GM18520 (cell line): ENCODE measurements around the gene CSF2.

Source experiments
- ATAC-seq: cut with Tn5 transposase; IDR thresholded peaks from one replicate; pipeline ENCODE4 v1.9.1; 2021; ENCODE audit not compliant: unreplicated experiment

The CSF2 gene

DNA sequence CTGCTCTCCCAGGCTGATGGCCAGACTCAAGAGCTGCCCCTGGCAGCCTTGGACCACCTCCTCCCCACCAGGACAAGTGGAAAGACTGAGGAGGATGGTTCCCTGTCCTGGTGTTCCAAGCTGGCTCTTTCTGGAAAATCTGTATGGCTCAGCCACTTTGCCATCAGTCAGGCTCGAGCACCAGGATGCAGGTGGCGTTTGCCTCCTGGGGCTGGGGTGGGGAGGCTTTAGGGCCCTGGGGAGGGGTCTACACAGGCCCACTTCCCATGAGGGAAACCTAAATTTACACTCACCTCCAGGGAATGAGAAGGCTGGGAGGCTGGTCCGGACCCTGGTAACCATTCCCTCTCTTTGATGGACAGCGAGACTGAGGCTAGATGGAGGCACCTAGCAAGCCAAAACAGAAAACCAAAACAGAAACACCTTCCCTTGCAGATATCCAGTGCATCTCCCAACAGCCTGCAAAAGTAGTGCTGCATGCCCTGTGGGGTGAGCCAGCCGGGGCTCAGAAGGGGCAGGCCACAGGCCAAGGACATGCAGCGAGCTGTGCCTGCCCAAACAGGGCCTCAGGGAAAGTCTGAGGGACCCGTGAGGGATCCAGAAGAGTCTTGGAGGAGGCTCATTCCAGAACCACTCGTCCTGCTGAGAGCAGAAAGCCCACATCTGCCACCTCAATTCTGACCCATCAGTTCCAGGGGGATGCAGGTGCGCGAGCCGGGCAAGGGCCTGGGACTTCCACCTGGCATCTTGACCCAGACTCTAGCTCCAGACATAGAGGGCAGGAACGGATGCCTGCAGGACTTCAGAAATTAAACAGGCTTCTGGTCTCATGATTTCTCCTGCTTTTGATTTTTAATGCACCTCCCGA is 5.4 kb upstream of the CSF2 start:
- ATAC-seq, result no peak

DNA sequence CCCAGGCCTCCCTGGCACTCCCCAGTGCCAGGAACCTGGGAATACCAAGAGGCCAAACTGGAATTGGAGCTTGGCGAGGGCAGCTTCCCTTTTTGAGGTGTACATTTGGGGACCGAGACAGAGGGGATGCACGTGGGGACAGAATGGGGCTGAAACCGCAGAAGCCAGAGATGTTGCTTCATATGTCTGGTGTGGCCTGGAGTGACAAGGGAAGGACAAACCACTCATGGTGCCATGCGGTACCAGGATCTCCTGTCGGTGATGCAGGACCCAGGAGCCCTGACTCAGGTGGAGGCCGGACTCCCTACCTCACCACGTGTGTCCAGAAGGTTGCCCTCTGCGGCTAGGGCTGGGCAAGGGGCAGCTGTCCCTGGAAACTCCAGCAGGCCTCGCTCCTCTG is 4.0 kb upstream of the CSF2 start:
- no peak for ATAC-seq

DNA sequence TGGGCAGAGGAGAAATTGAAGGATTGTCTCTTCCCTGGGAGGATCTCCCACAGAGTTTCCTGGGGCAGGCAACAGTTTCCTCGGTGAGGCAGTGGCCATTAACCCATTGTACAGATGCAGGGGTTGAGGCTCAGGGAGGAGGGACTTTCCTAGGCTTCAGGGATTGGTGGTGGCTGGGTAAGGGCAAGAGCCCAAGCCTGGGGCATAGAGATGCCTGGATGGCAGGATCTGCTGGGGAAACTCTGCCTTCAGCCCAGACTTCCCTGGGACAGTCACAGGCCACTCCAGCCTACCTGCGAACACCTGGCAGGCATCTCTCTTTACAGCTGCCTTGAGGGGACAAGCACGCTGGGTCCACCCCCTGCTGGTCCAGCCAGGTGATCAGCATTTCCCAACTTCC is 3.6 kb upstream of the CSF2 start:
- no peak for ATAC-seq

DNA sequence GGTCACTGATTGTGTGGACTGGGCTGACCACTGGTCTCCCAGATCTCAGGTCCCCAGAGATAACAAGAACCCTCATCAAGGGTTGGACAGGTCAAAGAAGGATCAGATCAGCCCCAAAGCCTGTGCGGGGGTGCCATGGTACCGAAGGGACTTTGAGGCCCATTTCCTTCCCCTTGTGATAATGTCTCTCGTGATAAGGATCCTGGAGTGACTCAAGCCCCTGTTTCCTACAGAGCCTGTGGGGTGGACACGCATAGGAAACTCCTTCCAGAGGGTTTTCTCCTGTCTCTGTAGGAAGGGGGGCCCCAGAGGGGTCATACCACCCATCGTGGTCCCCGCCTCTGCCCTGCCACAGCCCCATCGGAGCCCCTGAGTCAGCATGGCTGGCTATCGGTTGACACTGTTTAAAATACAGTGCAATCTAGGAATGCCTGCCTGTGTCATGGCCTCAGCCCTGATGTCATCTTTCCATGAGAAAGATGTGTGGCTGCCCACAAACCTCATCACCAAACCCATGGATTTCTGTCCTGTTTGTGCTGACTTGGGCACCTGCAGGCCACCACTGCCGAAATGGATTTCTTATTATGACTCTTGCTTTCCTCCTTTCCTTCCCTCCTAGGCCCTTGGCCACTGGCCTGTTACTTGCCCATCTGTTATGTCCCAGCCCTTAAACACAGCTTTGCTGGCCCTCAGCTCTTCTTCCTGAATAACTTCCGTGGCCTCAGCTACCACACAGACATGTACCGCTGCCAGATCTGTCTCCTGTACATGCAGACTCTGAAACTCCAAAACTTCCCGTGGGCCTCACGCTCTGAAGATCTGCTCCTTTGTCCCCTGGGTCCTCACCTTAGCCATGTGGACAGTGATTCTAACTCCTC is 2.9 kb upstream of the CSF2 start:
- no peak for ATAC-seq

DNA sequence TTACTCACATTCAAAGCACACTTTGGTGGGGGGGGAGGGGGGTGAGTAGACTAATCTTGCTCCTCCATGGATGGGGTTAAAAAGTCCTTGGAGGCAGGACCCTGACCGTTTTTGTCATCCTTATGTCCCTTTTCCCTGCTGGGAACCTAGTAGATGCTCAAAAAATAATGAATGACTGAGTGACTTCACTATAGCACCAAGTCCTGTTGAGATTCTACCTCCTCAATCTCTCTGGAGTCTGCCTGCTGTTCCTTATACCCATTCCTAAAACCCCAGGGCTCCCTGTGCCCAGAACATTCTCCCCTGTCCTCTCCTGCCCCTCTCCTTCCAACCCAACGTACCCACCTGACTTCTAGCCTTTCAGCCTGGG is 2.3 kb upstream of the CSF2 start:
- ATAC-seq, result no peak

DNA sequence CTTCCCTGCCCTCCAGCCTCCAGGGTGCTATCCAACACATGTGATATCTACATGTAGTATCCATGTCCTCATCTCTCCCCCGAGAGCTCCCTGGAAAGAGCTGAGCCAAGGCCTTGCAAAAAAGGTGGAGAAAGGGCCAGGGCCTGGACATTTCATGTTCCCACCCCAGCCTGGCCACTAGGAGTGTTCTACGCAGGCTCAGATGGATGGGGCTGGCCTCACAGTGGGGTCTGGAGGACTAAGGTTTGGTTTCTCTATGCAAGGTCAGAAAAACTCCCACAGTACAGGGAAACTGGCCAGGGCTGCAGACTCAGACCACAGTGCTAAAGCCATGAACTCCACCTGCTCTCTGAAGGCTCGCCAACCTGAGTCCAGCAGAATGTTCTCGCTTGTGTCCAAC is 1.5 kb upstream of the CSF2 start:
- ATAC-seq, result no peak

DNA sequence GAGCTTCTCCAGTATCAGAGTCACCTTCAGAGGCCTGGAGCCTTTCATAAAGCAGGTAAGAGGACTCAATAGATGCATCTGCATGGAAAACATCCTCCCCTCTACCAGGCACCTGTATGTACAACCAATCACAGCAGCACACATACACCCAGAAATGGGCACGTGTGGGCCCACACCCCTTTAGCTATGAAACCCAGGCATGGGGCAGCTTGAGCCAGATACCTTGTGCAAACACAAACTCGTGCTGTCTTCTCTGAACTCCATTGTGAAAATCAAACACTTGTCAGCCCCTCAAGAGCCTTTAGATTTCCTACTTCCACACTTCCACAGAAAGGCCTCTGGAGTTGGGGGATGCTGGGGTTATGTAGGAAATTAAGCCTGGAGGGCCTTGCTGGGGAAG is 1.1 kb upstream of the CSF2 start:
- ATAC-seq, result no peak

DNA sequence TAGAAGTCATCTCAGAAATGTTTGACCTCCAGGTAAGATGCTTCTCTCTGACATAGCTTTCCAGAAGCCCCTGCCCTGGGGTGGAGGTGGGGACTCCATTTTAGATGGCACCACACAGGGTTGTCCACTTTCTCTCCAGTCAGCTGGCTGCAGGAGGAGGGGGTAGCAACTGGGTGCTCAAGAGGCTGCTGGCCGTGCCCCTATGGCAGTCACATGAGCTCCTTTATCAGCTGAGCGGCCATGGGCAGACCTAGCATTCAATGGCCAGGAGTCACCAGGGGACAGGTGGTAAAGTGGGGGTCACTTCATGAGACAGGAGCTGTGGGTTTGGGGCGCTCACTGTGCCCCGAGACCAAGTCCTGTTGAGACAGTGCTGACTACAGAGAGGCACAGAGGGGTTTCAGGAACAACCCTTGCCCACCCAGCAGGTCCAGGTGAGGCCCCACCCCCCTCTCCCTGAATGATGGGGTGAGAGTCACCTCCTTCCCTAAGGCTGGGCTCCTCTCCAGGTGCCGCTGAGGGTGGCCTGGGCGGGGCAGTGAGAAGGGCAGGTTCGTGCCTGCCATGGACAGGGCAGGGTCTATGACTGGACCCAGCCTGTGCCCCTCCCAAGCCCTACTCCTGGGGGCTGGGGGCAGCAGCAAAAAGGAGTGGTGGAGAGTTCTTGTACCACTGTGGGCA is 642 bp downstream of the CSF2 start:
- no peak for ATAC-seq

DNA sequence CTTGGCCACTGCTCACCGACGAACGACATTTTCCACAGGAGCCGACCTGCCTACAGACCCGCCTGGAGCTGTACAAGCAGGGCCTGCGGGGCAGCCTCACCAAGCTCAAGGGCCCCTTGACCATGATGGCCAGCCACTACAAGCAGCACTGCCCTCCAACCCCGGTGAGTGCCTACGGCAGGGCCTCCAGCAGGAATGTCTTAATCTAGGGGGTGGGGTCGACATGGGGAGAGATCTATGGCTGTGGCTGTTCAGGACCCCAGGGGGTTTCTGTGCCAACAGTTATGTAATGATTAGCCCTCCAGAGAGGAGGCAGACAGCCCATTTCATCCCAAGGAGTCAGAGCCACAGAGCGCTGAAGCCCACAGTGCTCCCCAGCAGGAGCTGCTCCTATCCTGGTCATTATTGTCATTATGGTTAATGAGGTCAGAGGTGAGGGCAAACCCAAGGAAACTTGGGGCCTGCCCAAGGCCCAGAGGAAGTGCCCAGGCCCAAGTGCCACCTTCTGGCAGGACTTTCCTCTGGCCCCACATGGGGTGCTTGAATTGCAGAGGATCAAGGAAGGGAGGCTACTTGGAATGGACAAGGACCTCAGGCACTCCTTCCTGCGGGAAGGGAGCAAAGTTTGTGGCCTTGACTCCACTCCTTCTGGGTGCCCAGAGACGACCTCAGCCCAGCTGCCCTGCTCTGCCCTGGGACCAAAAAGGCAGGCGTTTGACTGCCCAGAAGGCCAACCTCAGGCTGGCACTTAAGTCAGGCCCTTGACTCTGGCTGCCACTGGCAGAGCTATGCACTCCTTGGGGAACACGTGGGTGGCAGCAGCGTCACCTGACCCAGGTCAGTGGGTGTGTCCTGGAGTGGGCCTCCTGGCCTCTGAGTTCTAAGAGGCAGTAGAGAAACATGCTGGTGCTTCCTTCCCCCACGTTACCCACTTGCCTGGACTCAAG is 1.5 kb downstream of the CSF2 start:
- no peak for ATAC-seq

DNA sequence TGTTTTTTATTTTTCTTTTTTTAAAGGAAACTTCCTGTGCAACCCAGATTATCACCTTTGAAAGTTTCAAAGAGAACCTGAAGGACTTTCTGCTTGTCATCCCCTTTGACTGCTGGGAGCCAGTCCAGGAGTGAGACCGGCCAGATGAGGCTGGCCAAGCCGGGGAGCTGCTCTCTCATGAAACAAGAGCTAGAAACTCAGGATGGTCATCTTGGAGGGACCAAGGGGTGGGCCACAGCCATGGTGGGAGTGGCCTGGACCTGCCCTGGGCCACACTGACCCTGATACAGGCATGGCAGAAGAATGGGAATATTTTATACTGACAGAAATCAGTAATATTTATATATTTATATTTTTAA is 2.1 kb downstream of the CSF2 start:
- ATAC-seq, result no peak

DNA sequence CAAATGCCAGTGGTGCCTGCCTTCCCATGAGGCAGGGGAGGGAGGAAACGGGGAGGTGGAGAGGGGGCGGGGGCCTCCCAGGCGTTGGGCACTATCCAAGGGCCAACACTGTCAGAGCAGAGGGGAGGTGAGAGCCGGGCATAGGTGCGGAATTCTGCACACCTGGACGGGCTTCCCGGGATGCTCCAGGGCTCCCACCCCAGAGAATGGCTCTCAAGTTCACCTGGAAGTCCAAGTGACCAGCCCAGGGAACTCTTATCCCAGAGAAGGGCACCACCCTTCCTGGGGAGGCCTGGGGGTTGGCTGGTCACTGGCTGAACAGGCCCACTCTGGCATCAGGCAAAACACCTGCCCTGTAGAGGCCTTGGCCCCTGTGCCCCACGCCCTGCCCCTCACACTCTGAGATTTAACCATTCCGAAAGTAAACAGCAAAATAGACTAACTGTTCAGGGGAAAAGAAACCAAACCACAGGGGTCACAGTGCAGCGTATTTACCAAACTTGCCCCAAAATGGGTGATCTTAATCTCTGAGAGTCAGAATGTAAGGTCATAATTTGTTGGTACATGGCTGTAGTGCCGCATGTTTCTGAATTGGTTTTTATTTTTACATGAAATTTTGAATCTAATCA is 2.7 kb downstream of the CSF2 start:
- ATAC-seq, result no peak

DNA sequence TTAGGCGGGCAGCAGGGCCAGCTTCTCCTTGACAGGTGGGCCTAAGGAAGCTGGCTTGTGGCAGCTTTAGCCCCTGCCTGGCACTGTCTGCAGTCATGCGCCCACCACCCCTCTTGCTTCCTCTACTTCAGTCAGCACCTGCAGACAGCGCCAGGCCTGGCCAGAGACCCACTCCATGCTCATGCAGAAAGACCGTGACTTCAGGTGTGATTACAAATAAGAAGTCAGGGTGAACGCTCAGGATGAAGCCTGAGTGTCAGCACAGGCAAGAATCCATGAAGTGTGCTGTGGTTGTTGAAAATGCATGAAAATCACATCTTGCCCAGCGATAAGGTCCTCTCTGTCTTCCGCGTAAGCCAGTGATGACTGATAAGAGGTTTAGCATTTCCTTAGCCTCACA is 3.4 kb downstream of the CSF2 start:
- no peak for ATAC-seq

DNA sequence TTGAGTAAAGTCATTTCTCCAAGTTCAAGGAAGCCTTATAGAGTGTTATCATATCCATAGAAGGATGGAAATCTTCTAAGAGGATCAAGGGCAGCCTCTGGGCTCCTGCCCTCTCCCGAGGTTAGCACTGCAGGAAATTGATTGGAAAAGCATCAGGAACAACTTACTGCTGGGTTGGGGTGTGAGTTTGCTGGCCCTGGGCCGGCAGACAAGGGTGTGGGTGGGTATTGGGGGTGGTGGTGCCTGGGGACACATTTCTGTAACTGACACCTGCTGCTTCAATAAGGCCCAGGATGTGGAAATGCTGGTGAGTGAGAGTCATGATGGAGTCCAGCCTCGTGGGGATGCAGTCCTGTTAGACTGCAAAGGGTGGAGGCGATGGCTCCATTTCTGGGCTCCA is 5.5 kb downstream of the CSF2 start:
- ATAC-seq, result no peak

DNA sequence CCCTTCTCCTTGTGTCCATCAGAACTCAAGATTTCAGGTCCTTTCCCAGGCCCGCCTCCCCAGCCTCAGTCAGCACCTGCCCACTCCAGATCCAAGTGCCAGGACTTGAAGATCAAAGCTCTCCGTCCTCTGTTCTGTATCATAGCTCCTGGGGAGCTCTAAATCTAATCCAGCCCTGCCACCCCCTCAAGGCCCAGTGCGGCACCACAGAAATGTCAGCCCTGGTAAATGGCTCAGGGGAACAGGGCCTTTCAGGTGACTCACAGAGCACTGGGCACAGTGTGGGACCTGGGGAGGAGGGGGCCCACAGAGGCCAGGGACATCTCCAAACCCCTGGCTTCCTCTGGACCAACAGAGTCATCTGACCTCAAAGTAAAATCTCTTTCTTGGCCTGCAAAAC is 6.0 kb downstream of the CSF2 start:
- ATAC-seq, result no peak

DNA sequence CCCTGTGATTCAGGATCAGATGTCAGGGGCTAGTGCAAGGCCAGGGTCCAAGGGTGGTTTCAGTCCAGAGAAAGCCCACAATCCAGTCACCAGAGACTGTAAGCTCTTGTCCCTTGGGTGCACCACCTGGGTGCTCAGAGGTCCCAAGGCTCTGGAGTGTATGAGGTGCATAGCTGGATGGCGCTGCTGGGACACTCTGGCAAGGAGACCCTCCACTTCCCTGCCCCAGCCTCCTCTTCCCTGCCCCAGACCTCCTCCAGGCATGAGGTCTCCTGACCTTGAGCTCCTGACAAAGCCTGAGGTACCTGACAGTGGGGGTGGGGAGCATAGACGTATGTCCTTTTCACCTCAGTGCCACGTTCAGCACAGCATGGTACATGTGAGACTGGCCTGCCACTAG is 7.0 kb downstream of the CSF2 start:
- no peak for ATAC-seq

DNA sequence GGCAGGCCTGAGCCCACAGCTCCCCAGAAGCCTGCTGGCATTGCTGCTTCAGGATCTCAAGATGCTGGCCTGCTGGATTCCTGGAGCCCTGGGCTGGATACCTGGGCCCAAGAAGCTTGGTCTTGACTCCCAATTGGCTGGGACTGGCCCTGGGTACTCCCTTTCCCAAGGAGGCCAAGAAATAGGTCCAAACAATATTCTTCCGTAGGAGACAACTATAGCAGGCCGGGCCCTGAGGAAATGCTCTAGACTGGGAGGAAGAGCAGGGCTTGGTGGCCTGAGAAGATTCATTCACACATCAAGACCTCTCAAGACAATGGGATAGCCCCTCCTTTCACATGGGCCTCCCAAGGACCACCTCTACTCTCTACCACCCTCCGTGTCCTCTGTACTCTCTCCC is 7.9 kb downstream of the CSF2 start:
- no peak for ATAC-seq

DNA sequence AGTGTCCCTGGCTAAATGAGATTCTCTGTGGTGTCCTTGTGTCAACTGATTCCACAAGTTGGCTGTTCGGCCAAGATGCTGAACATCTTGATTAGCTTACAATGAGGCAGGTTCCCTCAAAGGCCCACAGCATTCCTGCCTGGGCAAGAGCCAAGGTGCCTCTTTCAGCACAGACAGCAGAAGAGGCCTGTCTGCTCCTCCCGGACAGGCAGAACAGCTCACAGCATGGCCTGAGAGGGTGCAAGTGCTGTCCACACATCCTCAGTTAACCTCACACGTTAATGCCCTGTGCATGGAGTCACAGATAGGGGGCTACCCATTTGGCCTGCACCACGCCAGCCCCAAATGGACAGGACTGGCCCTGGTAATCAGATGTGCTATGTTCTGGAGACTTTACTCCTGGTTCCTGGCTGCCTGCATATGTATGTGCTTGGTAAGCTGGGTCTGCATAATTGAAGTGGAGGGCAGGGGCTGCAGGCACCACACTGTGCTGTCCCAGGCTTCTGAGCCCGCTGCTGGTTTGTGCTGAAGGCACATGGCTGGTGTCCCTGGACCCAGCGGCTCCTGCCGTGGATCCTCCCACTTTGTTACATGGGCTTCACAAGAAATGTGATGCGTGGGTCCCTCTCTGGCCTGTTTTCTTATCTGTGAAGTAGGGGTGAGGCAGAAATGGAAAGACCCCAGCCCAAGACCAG is 8.9 kb downstream of the CSF2 start:
- ATAC-seq, result no peak

DNA sequence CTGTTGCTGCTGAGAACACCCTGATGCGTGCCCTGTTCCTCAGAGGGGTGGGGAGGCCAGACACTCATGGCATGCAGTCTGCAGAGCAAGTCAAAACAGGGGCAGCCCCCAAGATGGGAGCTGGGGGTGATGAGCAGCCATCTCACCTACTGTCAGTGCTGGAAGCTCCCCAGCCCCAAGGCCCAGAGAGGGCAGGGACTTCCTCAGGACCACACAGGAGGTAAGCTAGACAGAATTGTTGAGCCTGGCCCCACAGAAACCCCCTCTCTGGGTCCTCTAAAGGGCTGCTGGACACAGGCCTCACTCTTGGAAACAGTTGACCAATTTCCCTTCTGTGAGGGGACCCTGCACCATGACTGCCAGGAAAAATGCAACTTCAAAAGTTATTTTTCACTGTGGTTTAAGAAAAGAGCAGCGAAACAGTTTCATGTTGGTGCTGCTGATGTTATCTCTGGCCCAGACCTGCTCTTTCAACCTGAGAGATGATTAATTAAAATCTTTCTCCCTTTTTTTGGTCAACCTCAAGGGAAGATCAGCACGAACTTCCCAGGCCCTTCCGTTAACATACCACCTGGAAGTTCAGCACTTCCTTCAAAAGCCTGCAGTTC is 9.6 kb downstream of the CSF2 start:
- no peak for ATAC-seq

DNA sequence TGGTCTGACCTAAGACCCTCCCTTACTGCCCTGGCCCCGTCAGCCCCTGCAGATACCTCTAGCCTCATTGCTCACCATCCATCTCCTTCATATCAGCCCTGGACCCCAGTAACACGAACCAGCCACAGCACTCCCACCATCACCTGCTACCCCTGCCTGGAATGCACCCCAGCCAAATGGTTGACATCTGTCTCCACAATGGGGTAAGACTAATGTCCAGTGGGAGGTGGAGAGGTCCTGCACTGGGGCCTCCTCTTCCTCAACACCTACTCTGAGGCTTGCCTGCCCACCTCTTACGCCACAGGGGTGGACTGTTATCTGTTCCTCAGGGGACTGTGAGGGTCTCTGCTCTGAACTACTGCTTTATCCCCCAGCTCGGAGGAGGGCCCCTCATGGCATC is 12.1 kb downstream of the CSF2 start:
- ATAC-seq, result no peak
